ENCODE data around the gene NTRK3.

DNA sequence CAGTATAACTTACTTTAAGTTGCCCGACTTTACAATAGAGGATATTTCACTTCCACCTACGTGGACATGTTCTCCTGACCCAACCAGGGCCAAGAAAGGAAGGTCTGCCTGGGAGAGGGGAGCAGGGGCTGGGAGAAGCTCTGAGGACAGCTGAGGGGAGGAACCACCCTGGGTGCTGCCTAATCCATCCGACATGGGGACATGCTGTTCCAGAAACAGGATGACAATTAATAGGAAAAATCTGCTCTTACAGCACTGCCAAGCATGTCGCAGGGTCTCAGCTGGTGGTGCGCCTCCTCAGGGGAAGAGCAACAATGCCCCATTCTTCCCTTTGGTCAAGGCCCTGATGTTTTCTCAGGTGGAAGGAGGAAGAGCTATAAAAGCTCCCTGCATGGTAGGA lies 132.3 kb downstream of the NTRK3 start:
- TF ChIP-seq POLR2A (IDR thresholded peaks at IDR 0.05): no peak
- TF ChIP-seq, protein P1, sequence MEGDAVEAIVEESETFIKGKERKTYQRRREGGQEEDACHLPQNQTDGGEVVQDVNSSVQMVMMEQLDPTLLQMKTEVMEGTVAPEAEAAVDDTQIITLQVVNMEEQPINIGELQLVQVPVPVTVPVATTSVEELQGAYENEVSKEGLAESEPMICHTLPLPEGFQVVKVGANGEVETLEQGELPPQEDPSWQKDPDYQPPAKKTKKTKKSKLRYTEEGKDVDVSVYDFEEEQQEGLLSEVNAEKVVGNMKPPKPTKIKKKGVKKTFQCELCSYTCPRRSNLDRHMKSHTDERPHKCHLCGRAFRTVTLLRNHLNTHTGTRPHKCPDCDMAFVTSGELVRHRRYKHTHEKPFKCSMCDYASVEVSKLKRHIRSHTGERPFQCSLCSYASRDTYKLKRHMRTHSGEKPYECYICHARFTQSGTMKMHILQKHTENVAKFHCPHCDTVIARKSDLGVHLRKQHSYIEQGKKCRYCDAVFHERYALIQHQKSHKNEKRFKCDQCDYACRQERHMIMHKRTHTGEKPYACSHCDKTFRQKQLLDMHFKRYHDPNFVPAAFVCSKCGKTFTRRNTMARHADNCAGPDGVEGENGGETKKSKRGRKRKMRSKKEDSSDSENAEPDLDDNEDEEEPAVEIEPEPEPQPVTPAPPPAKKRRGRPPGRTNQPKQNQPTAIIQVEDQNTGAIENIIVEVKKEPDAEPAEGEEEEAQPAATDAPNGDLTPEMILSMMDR (IDR thresholded peaks at IDR 0.05): no peak
